HFFc6 (cell line): ENCODE results near the gene HTR6. TPM values are rescaled to one million over a fixed set of nuclear protein-coding genes. Genes with fewer than 3 reads are reported as not detected.

Experiments
- DNase-seq: peaks from one replicate; pipeline ENCODE4 v3.0.0-alpha.2; 2018
- H3K27ac Mint-ChIP-seq: 2 replicates; pipeline ENCODE4 v1.8.0; 2020; ENCODE audit warnings: mild to moderate bottlenecking, mixed read lengths
- H3K27me3 Mint-ChIP-seq: 2 replicates; pipeline ENCODE4 v1.8.0; 2021; ENCODE audit warnings: mild to moderate bottlenecking, moderate library complexity, mixed read lengths; ENCODE audit not compliant: insufficient read depth
- H3K36me3 Mint-ChIP-seq: 2 replicates; pipeline ENCODE4 v1.8.0; 2021; ENCODE audit warnings: low read depth, mixed read lengths
- H3K4me1 Mint-ChIP-seq: 2 replicates; pipeline ENCODE4 v1.8.0; 2020; ENCODE audit warnings: low read depth, mixed read lengths
- H3K4me3 Mint-ChIP-seq: 2 replicates; pipeline ENCODE4 v1.8.0; 2020; ENCODE audit warnings: mild to moderate bottlenecking, moderate library complexity, mixed read lengths
- H3K9me3 Mint-ChIP-seq: 2 replicates; pipeline ENCODE4 v1.8.0; 2020; ENCODE audit warnings: mild to moderate bottlenecking, mixed read lengths
- total RNA-seq, 6 experiments: library from RNA; stranded (reverse); fragmentation: NEBNext Ultra II Directional; extraction: Animal tissue kit (Norgen Biotek cat#: 25700); gene quantifications; 2 replicates in 1 of 6; 3 replicates in 5 of 6; pipeline ENCODE4 v1.2.3, GENCODE V29; 2021
- TF ChIP-seq, protein P1 (sequence below): fragments of 200-600 bp; sonication (generic); IDR thresholded peaks from 2 replicates; pipeline ENCODE4 v1.5.0; 2021; ENCODE audit warnings: antibody characterized with exemption, mild to moderate bottlenecking

HTR6 gene
- total RNA-seq, 6 experiments from 2014 or later: not detected

GRCh38 chr1:19644681-19645410 is 19.8 kb upstream of the HTR6 start:
- H3K4me1 Mint-ChIP-seq: peaks cover 56% of the 10 kb centered on the region
- TF ChIP-seq, protein P1, sequence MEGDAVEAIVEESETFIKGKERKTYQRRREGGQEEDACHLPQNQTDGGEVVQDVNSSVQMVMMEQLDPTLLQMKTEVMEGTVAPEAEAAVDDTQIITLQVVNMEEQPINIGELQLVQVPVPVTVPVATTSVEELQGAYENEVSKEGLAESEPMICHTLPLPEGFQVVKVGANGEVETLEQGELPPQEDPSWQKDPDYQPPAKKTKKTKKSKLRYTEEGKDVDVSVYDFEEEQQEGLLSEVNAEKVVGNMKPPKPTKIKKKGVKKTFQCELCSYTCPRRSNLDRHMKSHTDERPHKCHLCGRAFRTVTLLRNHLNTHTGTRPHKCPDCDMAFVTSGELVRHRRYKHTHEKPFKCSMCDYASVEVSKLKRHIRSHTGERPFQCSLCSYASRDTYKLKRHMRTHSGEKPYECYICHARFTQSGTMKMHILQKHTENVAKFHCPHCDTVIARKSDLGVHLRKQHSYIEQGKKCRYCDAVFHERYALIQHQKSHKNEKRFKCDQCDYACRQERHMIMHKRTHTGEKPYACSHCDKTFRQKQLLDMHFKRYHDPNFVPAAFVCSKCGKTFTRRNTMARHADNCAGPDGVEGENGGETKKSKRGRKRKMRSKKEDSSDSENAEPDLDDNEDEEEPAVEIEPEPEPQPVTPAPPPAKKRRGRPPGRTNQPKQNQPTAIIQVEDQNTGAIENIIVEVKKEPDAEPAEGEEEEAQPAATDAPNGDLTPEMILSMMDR: no peak
- no peaks in the 10 kb centered on the region; the same call in 1 of the 2 replicates for H3K27me3 Mint-ChIP-seq
- no peaks in the 10 kb centered on the region for H3K36me3 Mint-ChIP-seq
- H3K9me3 Mint-ChIP-seq: no peaks in the 10 kb centered on the region
- no peak for DNase-seq
- peak overlapping the region; percentile 94 for H3K27ac Mint-ChIP-seq
- peak overlapping the region; percentile 98 for H3K4me3 Mint-ChIP-seq

GRCh38 chr1:19645411-19646251 is 19.0 kb upstream of the HTR6 start:
- H3K4me1 Mint-ChIP-seq: peaks cover 56% of the 10 kb centered on the region
- TF ChIP-seq, protein P1: no peak
- DNase-seq: no peak
- no peaks in the 10 kb centered on the region; the same call in 1 of the 2 replicates for H3K27me3 Mint-ChIP-seq
- no peaks in the 10 kb centered on the region for H3K36me3 Mint-ChIP-seq
- no peaks in the 10 kb centered on the region for H3K9me3 Mint-ChIP-seq
- H3K27ac Mint-ChIP-seq: peak overlapping the region; percentile 59
- peak overlapping the region; percentile 98 for H3K4me3 Mint-ChIP-seq

DNA sequence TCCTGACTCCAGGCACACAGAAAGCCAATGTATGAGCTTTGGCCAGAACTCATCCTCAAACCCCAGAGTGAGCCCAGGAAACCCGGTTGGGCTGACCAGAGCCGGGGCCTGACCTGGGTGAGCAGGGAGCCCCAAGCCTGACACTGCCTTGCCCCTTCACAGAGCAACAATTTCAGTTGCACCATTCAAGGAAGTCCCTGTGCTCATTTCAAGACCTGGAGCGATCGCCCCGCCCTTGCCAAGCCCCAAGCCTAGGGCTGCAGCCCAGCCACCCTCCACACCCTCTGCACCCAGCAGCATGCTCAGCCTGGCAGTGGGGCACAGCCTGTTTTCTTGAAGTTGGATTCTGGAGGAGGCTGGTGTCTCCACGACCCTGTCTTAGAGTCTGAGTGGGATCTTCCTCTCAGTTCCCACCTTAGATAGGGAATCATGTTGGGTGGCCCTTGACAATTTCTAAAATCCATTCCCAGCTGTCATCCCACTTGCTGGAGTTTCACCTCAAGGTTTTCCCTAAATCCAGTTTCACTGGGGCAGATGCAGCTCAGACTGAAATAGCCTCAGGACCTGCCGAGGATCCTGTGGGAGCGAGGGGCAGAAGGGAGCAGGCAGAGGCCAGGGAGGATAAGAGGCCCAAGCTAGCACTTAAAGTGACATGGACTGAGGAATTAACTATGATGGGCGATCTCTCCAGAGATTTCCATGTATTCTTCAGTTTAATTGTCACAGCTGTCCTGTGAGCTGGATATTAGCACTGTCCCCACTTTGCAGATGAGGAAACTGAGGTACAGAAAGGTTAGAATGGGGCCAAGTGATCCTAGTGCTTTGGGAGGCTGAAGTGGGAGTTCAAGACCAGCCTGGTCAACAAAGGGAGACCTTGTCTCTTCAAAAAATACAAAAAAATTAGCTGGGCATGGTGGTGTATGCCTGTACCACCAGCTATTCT is 18.0 kb upstream of the HTR6 start:
- DNase-seq: no peak
- TF ChIP-seq, protein P1: no peak
- H3K27ac Mint-ChIP-seq: peak overlapping the region; percentile 59; the same call in 1 of the 2 replicates

GRCh38 chr1:19647643-19648042 is 17.0 kb upstream of the HTR6 start:
- H3K4me1 Mint-ChIP-seq: peaks cover 73% of the 10 kb centered on the region
- no peaks in the 10 kb centered on the region for H3K36me3 Mint-ChIP-seq
- TF ChIP-seq, protein P1: no peak
- H3K9me3 Mint-ChIP-seq: no peaks in the 10 kb centered on the region
- no peak for DNase-seq
- no peak overlapping the region for H3K4me3 Mint-ChIP-seq
- 0 out of 2 replicates have a peak overlapping the region, but pooled peaks have one; percentile 32 for H3K27ac Mint-ChIP-seq
- no peaks in the 10 kb centered on the region; the same call in 1 of the 2 replicates for H3K27me3 Mint-ChIP-seq

More for the DNA sequence above, 18.0 kb upstream of the HTR6 start:
- H3K27me3 Mint-ChIP-seq: no peaks in the 10 kb centered on the region; the same call in 1 of the 2 replicates
- peak overlapping the region; percentile 98 for H3K4me3 Mint-ChIP-seq
- H3K9me3 Mint-ChIP-seq: no peaks in the 10 kb centered on the region
- H3K4me1 Mint-ChIP-seq: peaks cover 64% of the 10 kb centered on the region
- H3K36me3 Mint-ChIP-seq: no peaks in the 10 kb centered on the region

DNA sequence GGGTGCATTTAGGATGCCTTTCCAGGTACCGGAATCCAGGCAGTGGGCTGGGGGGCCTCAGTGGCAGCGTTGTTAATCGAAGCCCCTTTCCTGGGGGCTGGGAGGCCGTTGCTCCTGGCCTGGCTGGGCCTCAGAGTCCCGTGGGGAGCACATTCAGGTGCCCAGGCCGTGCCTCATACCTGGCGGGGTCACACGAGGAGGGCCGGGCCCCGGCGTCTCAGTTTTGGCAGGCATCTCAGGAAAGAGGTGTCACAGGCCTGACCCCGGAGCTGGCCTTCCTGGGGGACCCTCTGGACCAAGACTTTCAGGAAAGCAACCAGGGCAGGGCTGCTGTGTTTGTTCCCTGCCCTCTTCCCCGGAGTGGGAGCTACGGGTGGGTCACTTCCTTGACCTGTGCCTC is 16.4 kb upstream of the HTR6 start:
- Mint-ChIP-seq H3K27ac (no peak overlapping the region), H3K9me3 (no peaks in the 10 kb centered on the region), H3K4me1 (peaks cover 67% of the 10 kb centered on the region)

More for the DNA sequence above, 16.4 kb upstream of the HTR6 start:
- DNase-seq: no peak
- no peak overlapping the region for H3K4me3 Mint-ChIP-seq
- no peaks in the 10 kb centered on the region; the same call in 1 of the 2 replicates for H3K27me3 Mint-ChIP-seq
- TF ChIP-seq, protein P1: no peak
- no peaks in the 10 kb centered on the region for H3K36me3 Mint-ChIP-seq
